DND-41 (cell line): Measurements from ENCODE around the gene ARL4A.

Experiments
- ATAC-seq: fragments of 200-7000 bp; cut with Tn5 transposase; 3 replicates; pipeline ENCODE4 v1.9.1; 2021; ENCODE audit warnings: low read depth; ENCODE audit not compliant: insufficient read depth
- DNase-seq: peaks from one replicate; pipeline ENCODE4 v3.0.0-alpha.2; 2020
- H2AFZ ChIP-seq: 2 replicates; pipeline ENCODE4 v1.6.0; 2012; ENCODE audit warnings: low read depth, low read length
- H3K27ac ChIP-seq: 2 replicates; pipeline ENCODE4 v1.5.1; 2012; ENCODE audit warnings: low read length, inconsistent platforms
- H3K27me3 ChIP-seq: fragments of 200-600 bp; sonication (generic); 2 replicates; pipeline ENCODE4 v1.6.0; 2012; ENCODE audit warnings: low read length, mild to moderate bottlenecking, inconsistent platforms; ENCODE audit not compliant: insufficient read depth, poor library complexity
- H3K36me3 ChIP-seq: 2 replicates; pipeline ENCODE4 v1.5.1; 2012; ENCODE audit warnings: low read length, inconsistent platforms; ENCODE audit not compliant: insufficient read depth
- H3K4me1 ChIP-seq: 2 replicates; pipeline ENCODE4 v1.5.1; 2012; ENCODE audit warnings: mild to moderate bottlenecking, low read length; ENCODE audit not compliant: insufficient read depth
- H3K4me2 ChIP-seq: 2 replicates; pipeline ENCODE4 v1.6.0; 2012; ENCODE audit warnings: mild to moderate bottlenecking, moderate library complexity, low read length, inconsistent platforms; ENCODE audit not compliant: insufficient read depth
- H3K4me3 ChIP-seq, 2 experiments: fragments of 200-600 bp in 1 of 2; shearing (Covaris generic) in 1 of 2; 2 replicates each; pipeline ENCODE4 v1.5.1; 2012 to 2016; ENCODE audit warnings: inconsistent platforms in 2 of 2, low read length in 2 of 2, mild to moderate bottlenecking in 2 of 2, low read depth in 1 of 2, moderate library complexity in 1 of 2
- H3K79me2 ChIP-seq: 2 replicates; pipeline ENCODE4 v1.6.0; 2012; ENCODE audit warnings: low read length, inconsistent platforms; ENCODE audit not compliant: insufficient read depth
- H3K9ac ChIP-seq: 2 replicates; pipeline ENCODE4 v1.6.0; 2012; ENCODE audit warnings: low read depth, mild to moderate bottlenecking, inconsistent platforms, low read length, moderate library complexity
- H3K9me3 ChIP-seq: 2 replicates; pipeline ENCODE4 v1.5.1; 2012; ENCODE audit warnings: low read length, moderate library complexity, mild to moderate bottlenecking, inconsistent platforms; ENCODE audit not compliant: insufficient read depth, severe bottlenecking
- H4K20me1 ChIP-seq: 2 replicates; pipeline ENCODE4 v1.6.0; 2012; ENCODE audit warnings: low read length; ENCODE audit not compliant: insufficient read depth
- CTCF ChIP-seq: IDR thresholded peaks from 2 replicates; pipeline ENCODE4 v1.5.1; 2012; ENCODE audit warnings: borderline replicate concordance, low read length, moderate library complexity, mild to moderate bottlenecking; ENCODE audit not compliant: poor library complexity, severe bottlenecking; ENCODE audit errors: extremely low read depth
- EZH2 ChIP-seq: IDR thresholded peaks from 3 replicates; pipeline ENCODE4 v1.6.1; 2012; ENCODE audit warnings: borderline replicate concordance, low read depth, mild to moderate bottlenecking, moderate library complexity, low read length, inconsistent platforms; ENCODE audit not compliant: severe bottlenecking

ARL4A gene

GRCh38 chr7:12713625-12714378, 26.4 kb downstream of the ARL4A start:
- Histone ChIP-seq H3K79me2 (no peaks in the 10 kb centered on the region), H3K36me3 (no peaks in the 10 kb centered on the region), H3K9me3 (no peaks in the 10 kb centered on the region), H3K9ac (no peak overlapping the region), H3K4me1 (peaks cover 12% of the 10 kb centered on the region), H3K4me3 (no peak overlapping the region), H3K27ac (no peak overlapping the region), H2AFZ (no peak overlapping the region), H3K4me2 (no peak overlapping the region), H3K27me3 (no peaks in the 10 kb centered on the region), H4K20me1 (no peaks in the 10 kb centered on the region)
- ATAC-seq, result no peak
- DNase-seq, result no peak
- TF ChIP-seq CTCF, result no peak
- TF ChIP-seq EZH2, result no peak

DNA sequence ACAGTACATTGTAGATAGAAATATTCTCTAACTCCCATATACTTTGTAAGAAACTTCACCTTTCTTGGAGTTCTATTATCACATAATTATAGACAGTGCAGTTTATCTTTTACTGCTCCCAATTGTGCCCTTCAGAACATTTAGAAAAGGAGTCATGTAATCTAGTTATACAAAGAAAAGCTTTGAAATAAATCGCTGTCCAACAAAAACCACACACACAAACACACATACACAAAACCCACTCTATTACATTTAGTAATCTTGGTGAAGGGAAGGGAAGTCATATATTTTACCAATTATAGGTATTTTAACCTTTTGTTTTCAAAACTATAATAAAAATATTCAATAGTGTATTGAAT, 26.9 kb downstream of the ARL4A start:
- Histone ChIP-seq H3K9ac (no peak overlapping the region), H3K79me2 (no peaks in the 10 kb centered on the region), H3K4me2 (no peak overlapping the region), H4K20me1 (no peaks in the 10 kb centered on the region), H2AFZ (no peak overlapping the region), H3K9me3 (no peaks in the 10 kb centered on the region), H3K27me3 (no peaks in the 10 kb centered on the region), H3K4me1 (peaks cover 12% of the 10 kb centered on the region), H3K36me3 (no peaks in the 10 kb centered on the region), H3K27ac (no peak overlapping the region), H3K4me3 (no peak overlapping the region)
- TF ChIP-seq EZH2 (no peak), CTCF (no peak)
- DNase-seq (no peak), ATAC-seq (no peak)

DNA sequence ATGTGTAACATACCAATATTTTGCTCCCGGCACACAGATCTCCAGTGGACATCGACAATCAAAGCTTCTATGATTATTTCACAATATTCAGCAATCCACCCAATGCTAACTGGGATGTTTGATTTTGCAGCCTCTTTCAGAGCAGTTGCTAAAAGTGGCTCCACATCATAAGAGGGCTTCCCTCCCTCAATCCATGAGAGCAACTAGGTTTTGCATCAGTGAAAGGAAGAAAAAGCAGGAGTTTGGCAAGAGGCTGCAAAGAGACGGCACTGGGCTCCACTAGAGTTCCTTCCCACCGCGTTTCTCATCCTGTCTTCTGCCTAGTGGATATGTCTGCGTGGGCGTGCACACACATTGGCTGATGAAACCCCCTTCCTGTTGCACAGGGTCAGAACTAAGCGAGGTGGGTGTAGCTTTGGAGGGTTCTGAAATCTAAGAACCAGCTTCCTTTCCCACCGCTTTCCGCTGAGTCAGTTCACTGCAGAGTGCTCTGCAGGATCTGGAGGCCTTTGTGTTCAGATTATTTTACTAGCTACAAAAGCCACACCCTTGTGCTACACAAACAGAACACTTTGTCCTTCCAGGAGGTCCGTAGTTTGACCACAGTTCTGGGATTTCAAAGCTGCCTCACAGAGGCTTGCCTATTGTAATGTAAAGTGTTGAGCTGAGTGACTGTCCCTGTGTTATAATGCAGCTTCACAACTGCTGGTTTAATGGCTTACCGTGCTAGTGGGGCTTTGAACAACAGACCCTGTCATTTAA, 28.1 kb downstream of the ARL4A start:
- H3K9ac ChIP-seq, result no peak overlapping the region; the same call in 1 of the 2 replicates
- no peaks in the 10 kb centered on the region for H4K20me1 ChIP-seq
- peak; percentile 73 for DNase-seq
- H3K27ac ChIP-seq, result peak overlapping the region; percentile 60; the same call in 1 of the 2 replicates
- peaks cover 12% of the 10 kb centered on the region for H3K4me1 ChIP-seq
- H3K36me3 ChIP-seq, result no peaks in the 10 kb centered on the region
- H3K9me3 ChIP-seq, result no peaks in the 10 kb centered on the region
- H3K79me2 ChIP-seq, result no peaks in the 10 kb centered on the region
- peak overlapping the region; percentile 57 for H2AFZ ChIP-seq
- H3K27me3 ChIP-seq, result no peaks in the 10 kb centered on the region
- peak overlapping the region in 1 of 2 experiments; percentile 26; a peak in 1 of 4 replicates for H3K4me3 ChIP-seq
- ATAC-seq, result peak; percentile 97
- TF ChIP-seq CTCF (no peak), EZH2 (no peak)
- peak overlapping the region; percentile 25 for H3K4me2 ChIP-seq
